ENCODE results near the gene NRAS.

Gene NRAS

GRCh38 chr1:114746450-114747121, 30.0 kb upstream of the NRAS start:
- FAIRE-seq (no peak), DNase-seq (ENCODE audit: insufficient read length, low spot score) (no peak)
- TF ChIP-seq POLR2A (IDR thresholded peaks at IDR 0.05; ENCODE audit: low read depth, low read length) = no peak

- TF ChIP-seq POLR2A (IDR thresholded peaks at IDR 0.05; ENCODE audit: low read depth, low read length) = no peak
- DNase-seq (ENCODE audit: insufficient read length, low spot score) (no peak), FAIRE-seq (peak; percentile 52)
Observed at GRCh38 chr1:114745291-114745690, 28.7 kb upstream of the NRAS start.

- DNase-seq (ENCODE audit: insufficient read length, low spot score) = no peak
- TF ChIP-seq POLR2A (IDR thresholded peaks at IDR 0.05; ENCODE audit: low read depth, low read length) = no peak
- FAIRE-seq = no peak
Observed at GRCh38 chr1:114741963-114742746, 25.6 kb upstream of the NRAS start.

- DNase-seq (ENCODE audit: insufficient read length, low spot score) (no peak), FAIRE-seq (no peak)
- no peak for TF ChIP-seq POLR2A (IDR thresholded peaks at IDR 0.05; ENCODE audit: low read depth, low read length)
Observed at GRCh38 chr1:114740331-114740730, 23.8 kb upstream of the NRAS start.

GRCh38 chr1:114737314-114737849, 20.8 kb upstream of the NRAS start:
- no peak for FAIRE-seq
- TF ChIP-seq POLR2A (IDR thresholded peaks at IDR 0.05; ENCODE audit: low read depth, low read length) = no peak
- no peak for DNase-seq (ENCODE audit: insufficient read length, low spot score)

- FAIRE-seq = no peak
- TF ChIP-seq POLR2A (IDR thresholded peaks at IDR 0.05; ENCODE audit: low read depth, low read length) = no peak
Observed at GRCh38 chr1:114735479-114735878, 18.9 kb upstream of the NRAS start.

GRCh38 chr1:114729782-114730181, 13.2 kb upstream of the NRAS start:
- FAIRE-seq = no peak
- DNase-seq (ENCODE audit: insufficient read length, low spot score) = no peak

More at GRCh38 chr1:114735479-114735878, 18.9 kb upstream of the NRAS start:
- DNase-seq (ENCODE audit: insufficient read length, low spot score) = no peak

GRCh38 chr1:114728553-114728952, 12.0 kb upstream of the NRAS start:
- DNase-seq (ENCODE audit: insufficient read length, low spot score) = no peak
- TF ChIP-seq POLR2A (IDR thresholded peaks at IDR 0.05; ENCODE audit: low read depth, low read length) = no peak
- FAIRE-seq = no peak

More at GRCh38 chr1:114729782-114730181, 13.2 kb upstream of the NRAS start:
- TF ChIP-seq POLR2A (IDR thresholded peaks at IDR 0.05; ENCODE audit: low read depth, low read length) = no peak

GRCh38 chr1:114725230-114725629, 8.7 kb upstream of the NRAS start:
- FAIRE-seq (no peak), DNase-seq (ENCODE audit: insufficient read length, low spot score) (no peak)
- TF ChIP-seq POLR2A (IDR thresholded peaks at IDR 0.05; ENCODE audit: low read depth, low read length) = no peak

GRCh38 chr1:114723915-114724314, 7.3 kb upstream of the NRAS start:
- DNase-seq (ENCODE audit: insufficient read length, low spot score) (no peak), FAIRE-seq (no peak)
- TF ChIP-seq POLR2A (IDR thresholded peaks at IDR 0.05; ENCODE audit: low read depth, low read length) = no peak

- no peak for FAIRE-seq
- no peak for TF ChIP-seq POLR2A (IDR thresholded peaks at IDR 0.05; ENCODE audit: low read depth, low read length)
Observed at GRCh38 chr1:114723457-114723856, 6.9 kb upstream of the NRAS start.

GRCh38 chr1:114720492-114720891, 3.9 kb upstream of the NRAS start:
- DNase-seq (ENCODE audit: insufficient read length, low spot score) (no peak), FAIRE-seq (no peak)
- TF ChIP-seq POLR2A (IDR thresholded peaks at IDR 0.05; ENCODE audit: low read depth, low read length) = no peak

More at GRCh38 chr1:114723457-114723856, 6.9 kb upstream of the NRAS start:
- DNase-seq (ENCODE audit: insufficient read length, low spot score) = no peak

- no peak for FAIRE-seq
- peak; percentile 3 for DNase-seq (ENCODE audit: insufficient read length, low spot score)
Observed at GRCh38 chr1:114719424-114719787, 2.8 kb upstream of the NRAS start.

GRCh38 chr1:114718661-114719423, 2.3 kb upstream of the NRAS start:
- no peak for FAIRE-seq
- peak; percentile 4 for DNase-seq (ENCODE audit: insufficient read length, low spot score)
- TF ChIP-seq POLR2A (IDR thresholded peaks at IDR 0.05; ENCODE audit: low read depth, low read length) = no peak

More at GRCh38 chr1:114719424-114719787, 2.8 kb upstream of the NRAS start:
- TF ChIP-seq POLR2A (IDR thresholded peaks at IDR 0.05; ENCODE audit: low read depth, low read length) = no peak
